C4-2B (cell line): ENCODE measurements around the gene TF.

Source experiments
- CTCF ChIP-seq: fragments of 450-650 bp; conservative IDR thresholded peaks from 2 replicates; pipeline ENCODE4 v1.5.1; 2017; ENCODE audit warnings: mild to moderate bottlenecking
- ZFX ChIP-seq: fragments of 450-650 bp; IDR thresholded peaks from 2 replicates; pipeline ENCODE4 v1.6.1; 2017

GRCh38 chr3:133744241-133744640 lies 2.0 kb upstream of the TF start:
- TF ChIP-seq CTCF (no peak), ZFX (no peak)
